NCI-H128 (cell line): ENCODE data around the gene KRT79.
"Not testable (repeated sequence)": the region's sequence is repeated elsewhere in the genome, so short reads cannot be mapped to it uniquely, and the experiment has no call there.

Experiments used
- DNase-seq: peaks from one replicate; lab custom pipeline; 2025; ENCODE audit not compliant: unreplicated experiment; lab: John Stamatoyannopoulos, UW

The KRT79 gene

GRCh38 chr12:52833922-52834726 lies at the start of gene KRT79:
Gene KRT79, minus strand, starts transcription at chr12:52834311. Its CDS starts 51 bp downstream, at chr12:52834260.
- DNase-seq, result no peak

- not testable (repeated sequence) for DNase-seq
These were observed 46.4 kb upstream of the KRT79 start for GRCh38 chr12:52880499-52880898.

GRCh38 chr12:52879394-52880351 lies 45.6 kb upstream of the KRT79 start:
- peak; percentile 87 for DNase-seq

- no peak for DNase-seq
These were observed 44.6 kb upstream of the KRT79 start for GRCh38 chr12:52878507-52879393.

GRCh38 chr12:52877242-52877641 lies 43.1 kb upstream of the KRT79 start:
- DNase-seq, result no peak

- DNase-seq, result no peak
These were observed 42.3 kb upstream of the KRT79 start for GRCh38 chr12:52876372-52876771.

GRCh38 chr12:52874573-52875435 lies 40.7 kb upstream of the KRT79 start:
- no peak for DNase-seq

GRCh38 chr12:52873832-52874572 lies 39.9 kb upstream of the KRT79 start:
- DNase-seq, result no peak

GRCh38 chr12:52873513-52873831 lies 39.4 kb upstream of the KRT79 start:
- no peak for DNase-seq

GRCh38 chr12:52872644-52873389 lies 38.7 kb upstream of the KRT79 start:
- no peak for DNase-seq

GRCh38 chr12:52871291-52872039 lies 37.4 kb upstream of the KRT79 start:
- no peak for DNase-seq

GRCh38 chr12:52870361-52871290 lies 36.5 kb upstream of the KRT79 start:
- DNase-seq, result no peak

- no peak for DNase-seq
These were observed 33.5 kb upstream of the KRT79 start for GRCh38 chr12:52867642-52868041.

- DNase-seq, result no peak
These were observed 33.0 kb upstream of the KRT79 start for GRCh38 chr12:52867152-52867551.

- DNase-seq, result peak; percentile 11
These were observed 31.2 kb upstream of the KRT79 start for GRCh38 chr12:52865090-52865944.

GRCh38 chr12:52862023-52862422 lies 27.9 kb upstream of the KRT79 start:
- DNase-seq, result no peak
